ENCODE measurements around the gene EVC. TPM values are rescaled to one million over a fixed set of nuclear protein-coding genes. Genes with fewer than 3 reads are reported as not detected.

Gene EVC
- total RNA-seq, 2 donors from 2014 or later, result 25.5 to 29.0 TPM

DNA sequence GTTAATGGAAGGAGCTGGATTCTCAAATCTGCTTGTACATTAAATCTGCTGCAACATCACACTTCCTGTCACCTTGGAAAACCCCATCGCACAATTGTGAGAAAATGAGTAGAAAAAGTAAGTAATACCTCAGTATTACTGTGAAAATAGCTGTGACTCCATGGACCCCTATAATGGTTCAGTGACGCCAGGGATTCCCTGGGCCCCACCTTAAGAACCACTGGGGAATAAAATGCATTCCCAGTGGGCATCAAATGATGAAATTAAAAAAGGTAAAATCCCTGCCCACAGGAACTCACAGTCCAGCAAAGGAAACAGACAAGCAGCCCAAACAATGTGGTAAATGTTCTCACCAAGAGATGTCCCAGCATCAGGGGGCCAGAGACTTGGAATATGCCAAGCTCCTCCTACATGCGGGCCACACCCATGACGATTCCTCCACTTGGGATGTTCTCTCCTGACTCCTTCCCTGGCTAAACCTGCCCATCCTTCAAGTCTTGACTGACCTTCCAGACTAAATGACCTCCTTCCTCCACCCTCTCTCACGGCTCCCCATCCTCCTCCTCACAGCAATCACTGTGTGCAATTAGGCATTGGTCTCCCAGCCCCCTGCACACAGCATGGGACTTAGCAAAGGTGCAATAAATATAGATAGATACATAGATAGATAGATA, 5.2 kb upstream of the EVC start:
- no peak overlapping the region for H3K4me3 ChIP-seq (ENCODE audit: low read length)
- no peaks in the 10 kb centered on the region for H3K36me3 ChIP-seq (ENCODE audit: control insufficient read depth, insufficient read depth, low read length)
- no peaks in the 10 kb centered on the region for H3K4me1 ChIP-seq (ENCODE audit: control insufficient read depth, insufficient read depth, low read length)
- Mint-ChIP-seq H3K27ac (no peak overlapping the region), H3K27me3 (ENCODE audit: insufficient read depth) (peaks cover 11% of the 10 kb centered on the region), H3K4me1 (peaks cover 11% of the 10 kb centered on the region), H3K9me3 (peaks cover 23% of the 10 kb centered on the region), H3K4me3 (no peak overlapping the region), H3K36me3 (ENCODE audit: low read depth) (peaks cover 43% of the 10 kb centered on the region)
- no peak for TF ChIP-seq CTCF (conservative IDR thresholded peaks at IDR 0.05)
- DNase-seq, result no peak
- WGBS, 2 experiments (ENCODE audit: insufficient coverage in 1 of 2, insufficient read length in 1 of 2), result 76 to 92% methylated on average over 3 to 5 of the region's 5 CpGs
- H3K9ac ChIP-seq (ENCODE audit: extremely low read depth, low read length, poor library complexity, severe bottlenecking), result no peak overlapping the region
- peaks cover 17% of the 10 kb centered on the region for H3K27me3 ChIP-seq (ENCODE audit: control insufficient read depth, insufficient read depth, low read length, poor library complexity, severe bottlenecking)
- no peak overlapping the region for H3K27ac ChIP-seq (ENCODE audit: low read depth, low read length)
- peaks cover 14% of the 10 kb centered on the region for H3K9me3 ChIP-seq (ENCODE audit: control insufficient read depth, low read length)

DNA sequence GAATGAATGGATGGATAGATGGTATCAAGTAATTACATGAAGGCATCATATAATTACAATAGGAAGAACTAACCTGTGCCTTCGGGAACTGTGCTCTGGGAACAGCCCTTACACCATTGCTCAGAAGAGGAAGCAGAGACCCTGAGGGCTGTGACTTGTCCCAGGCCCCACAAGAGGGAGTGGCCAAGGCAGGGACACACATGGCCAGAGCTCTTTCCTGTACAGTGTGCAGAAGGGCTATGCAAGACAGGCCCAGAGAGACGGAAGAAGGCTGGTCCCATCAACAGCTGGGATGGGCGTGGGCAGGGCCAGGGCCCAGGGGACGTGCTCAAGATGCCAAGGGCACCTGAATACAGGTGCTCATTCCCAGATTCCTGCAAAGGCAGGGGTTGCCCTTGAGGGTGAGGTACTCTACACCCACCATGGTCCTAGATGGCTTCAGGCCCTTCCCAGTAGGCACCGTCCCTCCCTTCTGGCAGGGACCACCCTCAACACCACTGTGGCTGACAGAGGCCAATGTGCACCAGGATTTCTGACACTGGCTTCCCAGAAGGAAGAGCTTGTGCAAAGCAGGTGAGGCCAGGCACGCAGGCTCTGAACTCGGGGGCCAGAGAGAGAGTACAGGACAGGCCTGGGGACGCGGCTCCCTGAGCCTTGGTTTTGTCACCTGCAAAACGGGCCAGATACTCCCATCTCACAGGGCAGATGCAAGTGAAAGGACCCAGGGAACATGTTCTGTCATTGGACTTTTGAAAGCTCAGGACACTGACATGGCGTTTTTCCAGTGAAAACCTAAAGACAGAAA, 4.3 kb upstream of the EVC start:
- no peak for DNase-seq
- Histone ChIP-seq H3K36me3 (ENCODE audit: control insufficient read depth, insufficient read depth, low read length) (no peaks in the 10 kb centered on the region), H3K4me1 (ENCODE audit: control insufficient read depth, insufficient read depth, low read length) (no peaks in the 10 kb centered on the region), H3K27ac (ENCODE audit: low read depth, low read length) (no peak overlapping the region), H3K9me3 (ENCODE audit: control insufficient read depth, low read length) (peaks cover 14% of the 10 kb centered on the region), H3K4me3 (ENCODE audit: low read length) (no peak overlapping the region), H3K9ac (ENCODE audit: extremely low read depth, low read length, poor library complexity, severe bottlenecking) (no peak overlapping the region), H3K27me3 (ENCODE audit: control insufficient read depth, insufficient read depth, low read length, poor library complexity, severe bottlenecking) (peaks cover 18% of the 10 kb centered on the region)
- TF ChIP-seq CTCF (conservative IDR thresholded peaks at IDR 0.05), result no peak
- peaks cover 23% of the 10 kb centered on the region for H3K9me3 Mint-ChIP-seq
- H3K27ac Mint-ChIP-seq, result no peak overlapping the region
- H3K36me3 Mint-ChIP-seq (ENCODE audit: low read depth), result peaks cover 39% of the 10 kb centered on the region
- H3K4me1 Mint-ChIP-seq, result peaks cover 11% of the 10 kb centered on the region
- peaks cover 12% of the 10 kb centered on the region for H3K27me3 Mint-ChIP-seq (ENCODE audit: insufficient read depth)
- WGBS, 2 experiments (ENCODE audit: insufficient coverage in 1 of 2, insufficient read length in 1 of 2), result 85 to 92% methylated on average over 11 of the region's 11 CpGs
- H3K4me3 Mint-ChIP-seq, result peak overlapping the region; percentile 64

DNA sequence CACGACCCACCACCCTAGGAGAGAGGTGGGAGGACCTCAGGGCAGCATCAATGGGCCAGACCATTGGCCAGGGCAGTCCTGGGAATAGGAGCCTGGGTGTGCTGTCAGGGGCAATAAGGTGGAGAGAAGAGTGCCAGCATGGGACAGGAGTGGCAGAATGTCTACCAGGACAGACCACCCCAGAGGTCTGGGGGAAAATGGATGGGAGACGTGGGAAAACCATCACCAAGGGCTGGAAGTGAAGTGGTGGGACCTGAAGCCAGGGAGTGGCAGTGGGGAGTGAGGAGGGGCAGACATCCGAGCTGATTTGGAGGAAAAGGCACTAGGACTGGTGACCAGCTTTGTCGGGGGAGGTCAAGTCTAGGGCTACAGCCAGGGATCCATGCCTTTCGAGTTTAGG, 3.6 kb upstream of the EVC start:
- no peak for TF ChIP-seq CTCF (conservative IDR thresholded peaks at IDR 0.05)

More for the DNA sequence above, 3.6 kb upstream of the EVC start:
- no peak for DNase-seq
- H3K9me3 ChIP-seq (ENCODE audit: control insufficient read depth, low read length), result peaks cover 14% of the 10 kb centered on the region
- H3K27me3 ChIP-seq (ENCODE audit: control insufficient read depth, insufficient read depth, low read length, poor library complexity, severe bottlenecking), result peaks cover 25% of the 10 kb centered on the region
- Mint-ChIP-seq H3K4me3 (peak overlapping the region; percentile 64), H3K27ac (no peak overlapping the region), H3K27me3 (ENCODE audit: insufficient read depth) (peaks cover 19% of the 10 kb centered on the region), H3K4me1 (peaks cover 13% of the 10 kb centered on the region), H3K9me3 (peaks cover 23% of the 10 kb centered on the region), H3K36me3 (ENCODE audit: low read depth) (peaks cover 35% of the 10 kb centered on the region)
- no peaks in the 10 kb centered on the region for H3K4me1 ChIP-seq (ENCODE audit: control insufficient read depth, insufficient read depth, low read length)
- H3K9ac ChIP-seq (ENCODE audit: extremely low read depth, low read length, poor library complexity, severe bottlenecking), result no peak overlapping the region
- no peak overlapping the region for H3K27ac ChIP-seq (ENCODE audit: low read depth, low read length)
- H3K4me3 ChIP-seq (ENCODE audit: low read length), result peak overlapping the region; percentile 78
- H3K36me3 ChIP-seq (ENCODE audit: control insufficient read depth, insufficient read depth, low read length), result no peaks in the 10 kb centered on the region
- 67 to 74% methylated on average over 4 to 5 of the region's 5 CpGs for WGBS, 2 experiments (ENCODE audit: insufficient coverage in 1 of 2, insufficient read length in 1 of 2)
